GM20000 (cell line): ENCODE results near the gene SPACDR.

Experiments
- DNase-seq: peaks from one replicate; pipeline ENCODE4 v3.0.0; 2012; ENCODE audit warnings: low spot score
- TF ChIP-seq, protein P1 (sequence below): IDR thresholded peaks from 2 replicates; pipeline ENCODE4 v1.5.1; 2012; ENCODE audit warnings: mild to moderate bottlenecking, control low read depth; ENCODE audit errors: extremely low read depth, missing control alignments

The SPACDR gene

GRCh38 chr7:100476101-100476780 lies 12.2 kb upstream of the SPACDR start:
- DNase-seq, result no peak
- TF ChIP-seq, protein P1, sequence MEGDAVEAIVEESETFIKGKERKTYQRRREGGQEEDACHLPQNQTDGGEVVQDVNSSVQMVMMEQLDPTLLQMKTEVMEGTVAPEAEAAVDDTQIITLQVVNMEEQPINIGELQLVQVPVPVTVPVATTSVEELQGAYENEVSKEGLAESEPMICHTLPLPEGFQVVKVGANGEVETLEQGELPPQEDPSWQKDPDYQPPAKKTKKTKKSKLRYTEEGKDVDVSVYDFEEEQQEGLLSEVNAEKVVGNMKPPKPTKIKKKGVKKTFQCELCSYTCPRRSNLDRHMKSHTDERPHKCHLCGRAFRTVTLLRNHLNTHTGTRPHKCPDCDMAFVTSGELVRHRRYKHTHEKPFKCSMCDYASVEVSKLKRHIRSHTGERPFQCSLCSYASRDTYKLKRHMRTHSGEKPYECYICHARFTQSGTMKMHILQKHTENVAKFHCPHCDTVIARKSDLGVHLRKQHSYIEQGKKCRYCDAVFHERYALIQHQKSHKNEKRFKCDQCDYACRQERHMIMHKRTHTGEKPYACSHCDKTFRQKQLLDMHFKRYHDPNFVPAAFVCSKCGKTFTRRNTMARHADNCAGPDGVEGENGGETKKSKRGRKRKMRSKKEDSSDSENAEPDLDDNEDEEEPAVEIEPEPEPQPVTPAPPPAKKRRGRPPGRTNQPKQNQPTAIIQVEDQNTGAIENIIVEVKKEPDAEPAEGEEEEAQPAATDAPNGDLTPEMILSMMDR, result no peak

DNA sequence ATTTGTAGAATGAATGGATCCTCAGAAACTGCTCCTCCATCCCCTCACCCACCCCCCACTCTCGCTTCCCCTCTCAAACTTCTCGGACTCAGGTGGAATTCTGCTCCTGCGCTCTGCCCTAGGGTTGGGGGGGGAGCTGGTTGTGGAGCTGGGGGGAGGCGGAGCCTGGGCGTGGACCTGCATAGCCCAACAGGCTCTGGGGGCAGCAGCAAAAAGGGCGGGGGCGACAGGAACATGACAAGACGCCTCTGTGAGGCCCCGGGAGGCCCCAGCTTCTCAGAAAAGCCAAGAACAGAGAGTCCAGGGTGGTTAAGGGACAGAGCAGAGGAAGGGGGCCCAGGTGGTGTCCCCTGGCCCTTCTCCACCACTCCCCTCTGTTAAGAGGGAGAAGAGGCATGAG lies 11.5 kb upstream of the SPACDR start:
- TF ChIP-seq, protein P1, result no peak
- peak; percentile 66 for DNase-seq

DNA sequence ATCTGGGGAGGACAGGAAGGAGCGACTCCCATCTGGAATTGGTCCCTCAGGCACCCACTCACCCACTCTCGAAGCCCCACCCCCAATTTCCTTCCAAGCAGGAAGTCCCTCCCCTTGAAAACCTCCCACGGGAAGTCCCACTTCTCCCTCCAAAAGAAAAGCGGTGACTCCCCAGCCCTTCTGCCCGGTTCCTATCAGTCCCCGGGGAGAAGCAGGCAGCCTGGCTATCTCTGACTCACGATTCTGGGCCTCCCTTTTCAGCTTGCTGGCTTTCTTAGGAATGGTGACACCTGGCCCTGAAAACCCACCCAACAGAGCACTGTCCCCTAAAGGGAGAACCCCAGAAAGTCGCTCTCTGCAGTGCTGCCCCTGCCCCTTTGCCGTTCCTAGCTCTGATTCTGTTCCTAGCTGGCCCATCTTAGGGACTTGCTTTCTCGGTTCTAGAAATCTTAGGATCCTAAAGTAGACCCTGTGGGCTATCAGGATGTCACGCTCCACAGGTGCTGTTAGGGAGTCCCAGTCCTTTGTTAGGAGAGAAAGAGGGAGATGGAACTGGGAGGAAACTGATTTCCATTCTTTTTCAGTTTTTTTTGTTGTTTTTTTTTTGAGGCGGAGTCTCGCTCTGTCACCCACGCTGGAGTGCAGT lies 8.9 kb upstream of the SPACDR start:
- TF ChIP-seq, protein P1, result no peak
- no peak for DNase-seq

GRCh38 chr7:100472121-100472851 lies 8.2 kb upstream of the SPACDR start:
- DNase-seq, result no peak
- TF ChIP-seq, protein P1, result no peak

DNA sequence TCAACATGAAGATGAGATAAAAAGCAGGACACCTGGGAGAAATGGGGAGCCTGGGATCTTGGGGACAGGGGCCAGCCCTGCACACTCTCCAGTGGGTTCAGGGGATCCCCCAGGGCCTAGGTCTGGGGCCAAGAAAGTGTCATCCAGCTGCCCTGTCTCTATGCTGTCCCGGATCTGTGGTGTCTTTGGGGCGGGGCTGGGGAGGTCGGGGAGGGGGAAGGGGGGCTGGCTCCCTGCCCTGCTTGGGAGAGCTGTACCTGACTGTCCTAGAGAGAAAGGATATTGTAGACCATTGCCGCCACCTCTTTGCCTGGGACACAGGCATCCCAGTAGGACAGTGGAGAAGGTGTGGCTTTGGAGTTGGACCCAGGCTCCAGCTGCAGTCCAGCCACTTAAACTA lies 7.0 kb upstream of the SPACDR start:
- DNase-seq, result no peak
- TF ChIP-seq, protein P1, result no peak

GRCh38 chr7:100469227-100470044 lies 5.4 kb upstream of the SPACDR start:
- TF ChIP-seq, protein P1, result peak; percentile 90

More at GRCh38 chr7:100469227-100470044, 5.4 kb upstream of the SPACDR start:
- peak; percentile 92 for DNase-seq
